HEK293 (cell line): ENCODE data around the gene FOXD3.
A peak's percentile ranks its signal among the peaks of the same experiment; 100 is the strongest.

Experiments used
- CTCF ChIA-PET: fragments of 350-600 bp; formaldehyde crosslinking; extraction: SDS; loops from one replicate; lab custom pipeline; 2021; ENCODE audit warnings: antibody characterized with exemption; lab: Yijun Ruan, JAX
- POLR2A ChIA-PET: fragments of 300-600 bp; formaldehyde crosslinking; extraction: SDS; loops from one replicate; lab custom pipeline; 2020; ENCODE audit warnings: antibody characterized with exemption, inconsistent platforms; lab: Yijun Ruan, JAX
- H3K27ac ChIP-seq: fragments of 200-500 bp; sonication (Bioruptor generic); 2 replicates; pipeline ENCODE4 v1.5.1; 2014; ENCODE audit warnings: low read depth, low read length, control low read depth, inconsistent platforms; ENCODE audit errors: extremely low read depth
- H3K36me3 ChIP-seq, 2 experiments: fragments of 200-500 bp in 1 of 2; sonication (Bioruptor generic) in 1 of 2; 1 replicate in 1 of 2; 2 replicates in 1 of 2; pipeline ENCODE4 v1.5.1; 2014 to 2017; ENCODE audit warnings: inconsistent platforms in 2 of 2, low read length in 2 of 2; ENCODE audit not compliant: control insufficient read depth in 2 of 2, insufficient read depth in 1 of 2
- H3K4me1 ChIP-seq: fragments of 200-500 bp; sonication (Bioruptor generic); 2 replicates; pipeline ENCODE4 v1.5.1; 2014; ENCODE audit warnings: mild to moderate bottlenecking, low read length, inconsistent platforms; ENCODE audit not compliant: control insufficient read depth, insufficient read depth
- H3K4me3 ChIP-seq: 2 replicates; pipeline ENCODE4 v1.5.1; 2011; ENCODE audit warnings: low read depth, mild to moderate bottlenecking, control low read depth, low read length, moderate library complexity
- H3K9me3 ChIP-seq: fragments of 200-500 bp; sonication (Bioruptor generic); 2 replicates; pipeline ENCODE4 v1.5.1; 2014; ENCODE audit warnings: low read depth, low read length, inconsistent platforms; ENCODE audit not compliant: control insufficient read depth, insufficient read depth
- CTCF ChIP-seq: fragments of 450-650 bp; formaldehyde crosslinking; IDR thresholded peaks from 2 replicates; pipeline ENCODE4 v1.5.1; 2016; ENCODE audit warnings: missing biosample characterization, missing genetic modification characterization
- GLI2 ChIP-seq: fragments of 450-650 bp; formaldehyde crosslinking; IDR thresholded peaks from 2 replicates; pipeline ENCODE4; 2017; ENCODE audit warnings: missing biosample characterization, missing genetic modification characterization, low read depth, borderline replicate concordance
- KLF10 ChIP-seq: fragments of 450-650 bp; IDR thresholded peaks from 2 replicates; pipeline ENCODE4 v1.5.1; 2018; ENCODE audit warnings: missing biosample characterization, mild to moderate bottlenecking, missing genetic modification characterization
- OVOL3 ChIP-seq: fragments of 450-650 bp; formaldehyde crosslinking; IDR thresholded peaks from 2 replicates; pipeline ENCODE4 v1.5.1; 2016; ENCODE audit warnings: missing biosample characterization, missing genetic modification characterization
- PRDM1 ChIP-seq: fragments of 450-650 bp; formaldehyde crosslinking; IDR thresholded peaks from 2 replicates; pipeline ENCODE4; 2016; ENCODE audit warnings: missing biosample characterization, missing genetic modification characterization
- SETDB1 ChIP-seq: IDR thresholded peaks from one replicate; pipeline ENCODE4 v1.6.1; 2017; ENCODE audit warnings: mild to moderate bottlenecking, low read length, moderate library complexity, mixed read lengths; ENCODE audit not compliant: insufficient read length
- TRIM28 ChIP-seq: IDR thresholded peaks from 2 replicates; pipeline ENCODE4 v1.6.1; 2011; ENCODE audit warnings: low read length, control low read depth, borderline replicate concordance
- ZBTB1 ChIP-seq: fragments of 450-650 bp; formaldehyde crosslinking; IDR thresholded peaks from 2 replicates; pipeline ENCODE4 v1.5.1; 2016; ENCODE audit warnings: missing biosample characterization, missing genetic modification characterization
- ZBTB20 ChIP-seq: fragments of 450-650 bp; formaldehyde crosslinking; IDR thresholded peaks from 2 replicates; pipeline ENCODE4 v1.5.1; 2016; ENCODE audit warnings: missing biosample characterization, missing genetic modification characterization
- ZBTB8A ChIP-seq: fragments of 450-650 bp; formaldehyde crosslinking; IDR thresholded peaks from 2 replicates; pipeline ENCODE4 v1.5.1; 2016; ENCODE audit warnings: missing biosample characterization, missing genetic modification characterization
- ZNF132 ChIP-seq: fragments of 450-650 bp; formaldehyde crosslinking; IDR thresholded peaks from 2 replicates; pipeline ENCODE4 v1.5.1; 2017; ENCODE audit warnings: missing biosample characterization, missing genetic modification characterization, borderline replicate concordance
- ZNF157 ChIP-seq: fragments of 450-650 bp; formaldehyde crosslinking; IDR thresholded peaks from 2 replicates; pipeline ENCODE4 v1.5.1; 2016; ENCODE audit warnings: missing biosample characterization, missing genetic modification characterization
- ZNF23 ChIP-seq: fragments of 450-650 bp; formaldehyde crosslinking; IDR thresholded peaks from 2 replicates; pipeline ENCODE4 v1.5.1; 2016; ENCODE audit warnings: missing biosample characterization, missing genetic modification characterization, borderline replicate concordance
- ZNF274 ChIP-seq, 2 experiments: fragments of 200-500 bp in 1 of 2; fragments of 450-650 bp in 1 of 2; sonication (Bioruptor generic) in 1 of 2; formaldehyde crosslinking in 1 of 2; IDR thresholded peaks; 2 replicates each; pipeline versions ENCODE4 v1.5.1 to v1.6.1; 2014 to 2016; ENCODE audit warnings: borderline replicate concordance in 1 of 2, inconsistent platforms in 1 of 2, low read length in 1 of 2, missing biosample characterization in 1 of 2, missing genetic modification characterization in 1 of 2
- ZNF341 ChIP-seq: fragments of 450-650 bp; formaldehyde crosslinking; IDR thresholded peaks from 2 replicates; pipeline ENCODE4; 2016; ENCODE audit warnings: low read depth, missing biosample characterization, missing genetic modification characterization
- ZNF426 ChIP-seq: fragments of 450-650 bp; formaldehyde crosslinking; IDR thresholded peaks from 2 replicates; pipeline ENCODE4 v1.5.1; 2017; ENCODE audit warnings: missing biosample characterization, missing genetic modification characterization, mild to moderate bottlenecking, inconsistent platforms, moderate library complexity
- ZNF48 ChIP-seq: fragments of 450-650 bp; formaldehyde crosslinking; IDR thresholded peaks from 2 replicates; pipeline ENCODE4 v1.5.1; 2016; ENCODE audit warnings: missing biosample characterization, missing genetic modification characterization
- ZNF549 ChIP-seq: fragments of 450-650 bp; IDR thresholded peaks from 2 replicates; pipeline ENCODE4 v1.5.1; 2018; ENCODE audit warnings: missing biosample characterization, missing genetic modification characterization, mild to moderate bottlenecking, inconsistent platforms, moderate library complexity
- ZNF560 ChIP-seq: fragments of 450-650 bp; formaldehyde crosslinking; IDR thresholded peaks from 2 replicates; pipeline ENCODE4 v1.5.1; 2017; ENCODE audit warnings: missing biosample characterization, missing genetic modification characterization, borderline replicate concordance
- ZNF621 ChIP-seq: fragments of 450-650 bp; formaldehyde crosslinking; IDR thresholded peaks from 2 replicates; pipeline ENCODE4 v1.5.1; 2017; ENCODE audit warnings: missing biosample characterization, missing genetic modification characterization
- ZNF664 ChIP-seq: fragments of 450-650 bp; formaldehyde crosslinking; IDR thresholded peaks from 2 replicates; pipeline ENCODE4 v1.5.1; 2016; ENCODE audit warnings: missing biosample characterization, missing genetic modification characterization
- ZNF777 ChIP-seq: fragments of 450-650 bp; formaldehyde crosslinking; IDR thresholded peaks from 2 replicates; pipeline ENCODE4 v1.5.1; 2017; ENCODE audit warnings: missing biosample characterization, missing genetic modification characterization, borderline replicate concordance
- ZNF792 ChIP-seq: fragments of 450-650 bp; formaldehyde crosslinking; IDR thresholded peaks from 2 replicates; pipeline ENCODE4 v1.5.1; 2016; ENCODE audit warnings: missing biosample characterization, missing genetic modification characterization

The FOXD3 gene

GRCh38 chr1:63281753-63282152, 40.6 kb upstream of the FOXD3 start:
- ChIA-PET POLR2A (no interaction called here), CTCF (interaction anchor here (1.0 kb wide), 1 partner anchor 46 kb away, joined by 3 read pairs; no protein-coding TSS in a partner anchor)
- Histone ChIP-seq H3K27ac (no peak overlapping the region), H3K4me1 (no peaks in the 10 kb centered on the region), H3K4me3 (no peak overlapping the region), H3K36me3 (no peaks in the 10 kb centered on the region), H3K9me3 (no peaks in the 10 kb centered on the region)
- peak; percentile 98 for TF ChIP-seq PRDM1
- no peak for TF ChIP-seq ZNF560

- no peaks in the 10 kb centered on the region for H3K36me3 ChIP-seq
- ChIA-PET POLR2A (no interaction called here), CTCF (no interaction called here)
- no peaks in the 10 kb centered on the region for H3K9me3 ChIP-seq
- no peaks in the 10 kb centered on the region for H3K4me1 ChIP-seq
- H3K27ac ChIP-seq = no peak overlapping the region
- TF ChIP-seq SETDB1 (peak; percentile 97), ZNF157 (tag by site-specific recombination) (no peak), ZNF48 (tag by site-specific recombination) (no peak), ZNF777 (no peak), ZNF341 (tag by site-specific recombination) (no peak), ZBTB8A (tag by site-specific recombination) (no peak), ZBTB20 (tag by site-specific recombination) (no peak), CTCF (tag by site-specific recombination) (no peak), GLI2 (tag by site-specific recombination) (no peak), ZNF132 (no peak), ZNF621 (tag by site-specific recombination) (no peak), ZNF664 (tag by site-specific recombination) (no peak), ZNF426 (tag by site-specific recombination) (no peak), ZNF792 (tag by site-specific recombination) (no peak), ZNF274 (IDR thresholded peaks at IDR 0.05; ENCODE audit: low read length) (no peak), ZNF274 (tag by site-specific recombination; IDR thresholded peaks at IDR 0.05; ENCODE audit: borderline replicate concordance) (no peak), ZNF23 (no peak), ZBTB1 (no peak), TRIM28 (peak; percentile 91), ZNF549 (tag by site-specific recombination) (peak; percentile 18; the same call in 1 of the 2 replicates), OVOL3 (tag by site-specific recombination) (no peak), KLF10 (tag by site-specific recombination) (no peak)
- H3K4me3 ChIP-seq = no peak overlapping the region
These were observed 33.2 kb upstream of the FOXD3 start for GRCh38 chr1:63289135-63289534.
